B cell (primary cell): ENCODE data around the gene DHX57.

Source experiments
- EZH2 ChIP-seq: IDR thresholded peaks from 2 replicates; pipeline ENCODE4 v1.6.1; 2012; ENCODE audit warnings: borderline replicate concordance, low read depth, mild to moderate bottlenecking, moderate library complexity, low read length; ENCODE audit not compliant: insufficient read depth, poor library complexity, severe bottlenecking
- TF ChIP-seq, protein P1 (sequence below): fragments of 200-600 bp; IDR thresholded peaks from one replicate; pipeline ENCODE4 v1.8.0; 2022; ENCODE audit warnings: antibody characterized with exemption, mild to moderate bottlenecking

GRCh38 chr2:38815936-38816335 is 59.8 kb downstream of the DHX57 start:
- TF ChIP-seq, protein P1, sequence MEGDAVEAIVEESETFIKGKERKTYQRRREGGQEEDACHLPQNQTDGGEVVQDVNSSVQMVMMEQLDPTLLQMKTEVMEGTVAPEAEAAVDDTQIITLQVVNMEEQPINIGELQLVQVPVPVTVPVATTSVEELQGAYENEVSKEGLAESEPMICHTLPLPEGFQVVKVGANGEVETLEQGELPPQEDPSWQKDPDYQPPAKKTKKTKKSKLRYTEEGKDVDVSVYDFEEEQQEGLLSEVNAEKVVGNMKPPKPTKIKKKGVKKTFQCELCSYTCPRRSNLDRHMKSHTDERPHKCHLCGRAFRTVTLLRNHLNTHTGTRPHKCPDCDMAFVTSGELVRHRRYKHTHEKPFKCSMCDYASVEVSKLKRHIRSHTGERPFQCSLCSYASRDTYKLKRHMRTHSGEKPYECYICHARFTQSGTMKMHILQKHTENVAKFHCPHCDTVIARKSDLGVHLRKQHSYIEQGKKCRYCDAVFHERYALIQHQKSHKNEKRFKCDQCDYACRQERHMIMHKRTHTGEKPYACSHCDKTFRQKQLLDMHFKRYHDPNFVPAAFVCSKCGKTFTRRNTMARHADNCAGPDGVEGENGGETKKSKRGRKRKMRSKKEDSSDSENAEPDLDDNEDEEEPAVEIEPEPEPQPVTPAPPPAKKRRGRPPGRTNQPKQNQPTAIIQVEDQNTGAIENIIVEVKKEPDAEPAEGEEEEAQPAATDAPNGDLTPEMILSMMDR: no peak
- no peak for TF ChIP-seq EZH2
